Activated CD4-positive, alpha-beta T cell treated with anti-CD3 and anti-CD28 coated beads, Interleukin-2, Interleukin-6, amounts not matched to agents 100 ng/mL and 50 ng/mL, durations not matched to agents 16 hours and 8 hours (primary cell): ENCODE data around the gene CCND1.
A peak's percentile ranks its signal among the peaks of the same experiment; 100 is the strongest.

ENCODE experiments used
- DNase-seq: peaks from one replicate; pipeline ENCODE4 v3.0.0-alpha.2; 2020

Gene CCND1

DNA sequence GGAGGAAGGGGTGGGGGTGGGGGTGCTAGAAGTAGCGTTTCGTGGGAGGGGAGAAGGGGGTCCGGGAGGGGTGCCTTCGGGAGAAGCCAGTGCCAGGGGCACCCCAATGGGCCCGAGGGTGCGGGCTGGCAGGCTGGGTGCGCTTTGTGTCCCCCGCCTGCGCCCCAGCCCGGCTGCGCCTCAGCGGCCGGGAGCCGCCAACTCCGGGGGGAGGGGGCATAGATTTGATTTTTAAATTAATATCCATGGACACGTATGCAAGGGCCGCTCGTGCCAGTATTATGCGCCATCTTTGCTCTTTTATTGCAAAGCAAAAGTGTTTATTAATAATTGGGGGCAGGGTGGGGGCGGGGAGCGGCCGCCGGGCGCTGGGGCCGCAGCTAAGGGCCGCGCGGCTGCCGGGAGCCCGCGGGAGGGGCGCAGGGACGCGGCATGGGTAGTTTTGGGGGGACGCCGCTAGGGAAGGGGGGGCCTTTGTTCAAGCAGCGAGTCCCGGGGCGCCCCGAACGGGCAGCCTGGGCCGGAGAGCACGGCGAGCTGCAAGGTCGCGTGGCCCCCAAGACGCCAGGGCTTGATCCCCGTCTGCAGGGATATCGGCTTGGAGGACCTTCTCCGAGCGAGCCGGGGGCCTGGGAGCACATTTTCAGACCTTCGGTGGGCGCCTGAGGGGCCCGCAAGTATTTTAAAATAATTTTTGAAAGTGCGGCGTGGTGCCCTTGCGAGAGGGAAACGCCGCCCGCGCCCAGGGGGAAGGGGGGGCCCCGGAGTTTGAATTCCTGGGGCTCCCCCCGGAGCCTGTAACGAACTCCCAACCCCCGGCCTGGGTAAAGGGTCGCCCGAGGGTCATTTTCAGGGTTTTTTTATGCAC, 959 bp downstream of the CCND1 start:
- DNase-seq = no peak

DNA sequence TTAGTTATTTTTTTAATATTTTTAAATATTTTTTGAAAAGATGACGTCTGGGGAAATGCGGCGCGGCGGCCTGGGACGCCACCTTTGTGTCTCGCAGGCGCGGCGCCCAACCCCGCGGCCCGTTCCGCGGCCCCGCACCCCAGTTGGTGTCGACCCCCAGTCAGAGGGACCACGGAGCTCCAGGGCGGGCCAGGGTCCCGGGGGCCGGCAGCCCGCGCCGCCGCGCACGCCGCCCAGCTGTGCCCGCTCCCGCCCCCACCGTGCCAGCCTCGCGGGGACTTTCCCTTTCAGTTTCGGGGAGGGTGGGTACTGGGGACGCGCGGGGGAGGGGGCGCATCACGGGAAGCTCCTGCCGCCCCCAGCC, 1.6 kb downstream of the CCND1 start:
- peak; percentile 23 for DNase-seq

DNA sequence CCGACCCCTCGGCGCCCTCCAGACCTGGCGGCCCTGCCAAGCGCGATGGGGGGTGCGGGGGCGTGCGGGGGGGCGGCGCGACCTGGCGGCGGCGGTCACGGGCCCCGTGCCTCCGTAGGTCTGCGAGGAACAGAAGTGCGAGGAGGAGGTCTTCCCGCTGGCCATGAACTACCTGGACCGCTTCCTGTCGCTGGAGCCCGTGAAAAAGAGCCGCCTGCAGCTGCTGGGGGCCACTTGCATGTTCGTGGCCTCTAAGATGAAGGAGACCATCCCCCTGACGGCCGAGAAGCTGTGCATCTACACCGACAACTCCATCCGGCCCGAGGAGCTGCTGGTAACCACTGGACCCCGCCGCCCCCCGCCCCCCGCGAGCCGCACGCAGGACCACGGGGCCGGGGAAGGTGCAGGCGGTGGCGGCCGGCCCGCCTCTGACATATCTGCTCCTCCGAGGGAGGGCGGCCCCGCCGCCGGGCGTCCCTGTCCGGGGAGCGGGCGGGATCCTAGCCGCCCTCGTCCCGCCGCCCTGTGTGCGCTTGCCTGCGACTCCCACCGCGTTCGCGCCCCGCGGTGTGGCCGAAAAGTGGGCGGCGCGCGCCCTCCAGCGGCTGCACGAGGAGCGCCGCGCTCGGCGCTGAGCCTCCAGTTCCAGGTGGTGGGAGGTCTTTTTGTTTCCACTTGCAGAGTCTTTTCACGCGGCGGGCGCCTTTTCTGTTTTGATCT, 2.1 kb downstream of the CCND1 start:
- peak; percentile 82 for DNase-seq

DNA sequence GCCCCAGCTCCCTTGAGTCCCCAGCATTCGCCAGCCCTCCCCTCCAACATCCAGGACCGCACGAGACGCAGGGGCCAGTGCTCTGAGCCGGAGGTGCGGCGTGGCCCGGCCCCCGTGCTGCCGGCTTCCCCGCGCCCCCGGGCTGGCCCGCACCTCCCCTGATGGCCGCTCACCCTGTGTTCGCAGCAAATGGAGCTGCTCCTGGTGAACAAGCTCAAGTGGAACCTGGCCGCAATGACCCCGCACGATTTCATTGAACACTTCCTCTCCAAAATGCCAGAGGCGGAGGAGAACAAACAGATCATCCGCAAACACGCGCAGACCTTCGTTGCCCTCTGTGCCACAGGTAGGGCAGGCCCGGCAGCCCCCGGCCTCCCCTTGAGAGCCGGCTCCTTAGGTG, 2.7 kb downstream of the CCND1 start:
- no peak for DNase-seq

DNA sequence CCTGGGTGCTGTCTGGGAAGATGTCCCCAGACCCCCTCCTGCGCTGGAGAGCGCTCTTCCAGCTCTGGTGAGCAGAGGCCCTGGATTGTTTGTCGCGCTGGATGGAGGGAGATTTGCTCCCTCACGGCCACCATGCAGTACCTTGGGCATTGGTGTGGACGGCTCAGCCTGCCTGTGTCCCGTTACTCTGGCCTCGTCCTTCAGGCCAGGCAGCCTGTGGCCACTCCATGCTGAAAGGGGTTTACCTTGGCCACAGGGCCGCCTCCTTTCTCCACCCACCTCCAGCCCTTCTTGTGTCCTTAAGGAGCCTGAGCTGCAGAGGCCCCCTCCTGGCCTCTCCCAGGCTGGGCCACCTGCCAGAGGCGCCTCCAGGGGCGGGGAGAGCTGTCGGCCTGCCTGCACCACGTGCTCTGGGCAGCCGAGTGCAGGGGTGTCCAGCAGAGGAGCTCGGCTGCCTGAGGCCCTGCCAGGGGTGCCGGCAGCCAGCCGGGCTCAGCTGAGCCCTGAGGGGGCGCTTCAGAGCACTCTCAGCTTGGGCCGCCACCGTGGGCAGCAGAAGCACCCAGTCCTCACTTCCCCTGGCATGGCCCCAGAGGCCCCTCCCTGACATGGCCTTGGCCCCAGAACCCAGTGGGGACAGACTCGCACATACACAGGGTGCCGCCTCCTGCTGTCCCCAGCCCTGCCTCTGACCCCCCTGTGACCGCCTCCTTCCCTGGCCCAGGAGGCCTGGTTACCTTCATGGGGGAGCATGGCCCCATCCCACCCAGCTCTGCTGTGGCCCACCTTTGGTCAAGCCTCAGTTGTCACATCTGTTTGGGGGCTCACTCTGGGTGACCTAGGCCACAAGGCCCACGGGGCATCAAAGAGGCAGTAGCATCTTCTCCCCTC, 3.4 kb downstream of the CCND1 start:
- no peak for DNase-seq

DNA sequence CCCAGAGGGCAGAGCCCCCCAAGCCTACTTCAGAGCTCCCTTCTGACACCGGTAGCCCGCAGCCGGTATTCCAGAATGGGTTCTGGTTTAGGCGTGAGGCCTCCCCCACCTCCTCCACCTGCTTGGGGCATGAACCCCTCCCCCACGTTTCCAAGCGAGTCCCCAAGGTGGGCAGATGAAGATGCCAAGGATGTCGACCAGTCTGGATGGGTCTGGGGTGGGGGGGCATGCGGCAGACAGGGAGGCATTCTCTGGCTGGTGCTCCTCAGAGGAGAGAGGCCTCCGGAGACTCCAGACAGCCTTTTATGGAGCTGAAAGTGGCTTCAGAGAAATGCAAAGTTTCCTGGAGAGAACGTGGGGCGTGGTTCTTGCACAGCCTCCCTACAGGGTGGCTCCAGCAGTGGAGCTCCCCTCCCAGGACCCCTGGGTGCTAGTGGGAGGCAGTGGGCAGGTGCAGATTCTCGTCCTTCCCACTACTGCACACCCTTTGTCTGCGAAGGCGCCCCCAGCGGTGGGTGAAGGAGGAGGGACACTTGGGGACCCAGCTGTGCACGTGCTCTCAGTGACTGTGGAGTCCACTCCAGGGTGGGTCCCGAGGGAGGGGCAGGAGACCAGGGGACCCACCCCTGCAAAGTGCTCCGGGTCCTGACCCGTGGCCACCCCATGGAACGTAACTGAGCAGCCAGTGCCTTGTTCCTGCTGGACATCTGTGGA, 4.2 kb downstream of the CCND1 start:
- DNase-seq = no peak

DNA sequence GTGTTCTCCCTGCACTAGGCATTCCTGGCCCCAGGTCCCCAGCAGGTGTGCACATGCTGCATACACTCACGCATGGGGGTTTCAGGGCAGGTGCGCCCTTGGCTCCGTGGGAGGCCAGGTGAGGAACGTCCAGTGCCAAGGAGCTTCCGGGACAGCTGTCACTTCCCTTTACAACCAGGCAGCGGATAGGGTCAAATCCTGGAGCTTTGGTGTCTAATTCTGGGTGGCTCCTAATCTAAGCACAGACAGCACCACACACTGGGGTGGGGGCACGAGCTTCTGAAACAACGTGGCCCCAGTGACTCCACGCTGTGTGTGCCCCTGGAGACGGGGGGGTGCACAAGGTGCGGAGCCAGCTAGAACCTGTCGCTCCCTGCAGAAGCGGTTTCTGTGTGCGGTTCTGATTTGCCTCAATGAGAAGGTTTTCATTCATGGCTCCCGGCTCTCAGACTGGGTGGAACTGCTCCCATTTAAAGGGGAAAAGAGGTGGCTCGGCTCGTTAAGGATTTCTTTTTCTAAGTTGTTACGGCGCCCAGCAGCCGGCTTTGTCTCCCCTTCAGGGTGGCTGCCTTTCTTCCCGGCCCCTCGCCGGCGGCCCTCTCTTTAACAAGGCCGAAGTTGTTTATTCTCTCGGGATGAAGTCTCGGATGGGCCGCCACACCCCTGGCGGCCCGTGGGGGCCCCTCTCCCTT, 5.0 kb downstream of the CCND1 start:
- DNase-seq = no peak

DNA sequence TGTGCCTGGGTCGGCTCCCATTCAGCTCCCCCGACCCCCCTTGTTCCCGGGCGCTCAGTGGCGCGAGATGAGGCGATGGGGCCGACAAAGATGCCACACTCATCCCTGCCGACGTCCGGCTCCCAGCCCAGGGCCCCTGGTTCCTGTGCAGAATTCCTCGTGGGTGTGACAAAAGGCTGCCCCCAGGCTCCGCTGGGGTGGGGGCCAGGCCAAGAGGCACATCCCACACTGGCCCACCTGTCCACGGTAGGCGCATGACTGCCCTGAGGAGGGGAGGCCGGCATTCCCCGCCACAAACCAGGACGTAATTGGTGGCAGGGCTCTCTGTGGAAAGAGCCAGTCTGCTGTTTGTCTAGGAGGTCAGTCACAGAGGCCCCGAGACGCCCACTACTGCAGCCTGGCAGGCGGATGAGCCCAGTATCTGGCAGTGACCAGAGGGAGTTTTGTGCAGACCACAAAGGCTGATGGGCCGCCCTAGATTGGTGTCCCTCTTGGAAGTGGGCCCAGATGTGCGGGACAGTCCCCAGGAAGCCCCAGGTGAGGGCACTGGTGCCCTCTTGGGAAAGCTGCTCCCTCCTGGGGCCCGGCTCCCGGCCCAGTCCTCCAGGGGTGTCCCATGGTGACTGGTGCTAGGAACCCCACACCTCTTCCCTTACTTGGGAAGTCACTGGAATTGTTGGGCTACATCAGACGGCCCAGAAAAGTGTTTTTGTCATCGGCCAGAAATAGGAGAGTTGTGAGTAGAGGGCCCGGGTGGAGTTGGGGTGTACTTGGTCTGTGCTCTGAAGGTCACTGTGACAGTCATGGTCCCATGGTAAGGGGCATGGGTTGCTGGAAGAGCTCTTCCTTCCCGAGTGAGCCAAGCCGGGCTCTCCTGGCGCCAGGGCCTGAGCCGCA, 5.8 kb downstream of the CCND1 start:
- DNase-seq = no peak

DNA sequence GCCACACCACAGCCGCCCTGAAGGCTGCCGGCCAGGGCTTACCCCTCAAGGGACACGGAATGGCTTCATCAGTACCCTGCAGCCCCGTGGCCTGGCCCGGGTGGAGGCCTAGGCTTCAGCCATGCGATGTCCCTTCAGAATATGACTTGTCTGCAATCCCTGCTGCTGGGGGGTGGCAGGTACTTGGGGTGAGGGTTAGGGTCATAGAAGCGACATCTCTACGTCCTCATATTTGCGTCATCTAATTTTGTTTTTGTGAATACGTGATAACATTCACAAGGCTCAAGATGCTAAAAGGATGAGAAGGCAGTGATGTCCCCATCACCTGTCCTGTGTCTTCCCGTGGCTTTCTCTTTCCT, 6.4 kb downstream of the CCND1 start:
- no peak for DNase-seq

DNA sequence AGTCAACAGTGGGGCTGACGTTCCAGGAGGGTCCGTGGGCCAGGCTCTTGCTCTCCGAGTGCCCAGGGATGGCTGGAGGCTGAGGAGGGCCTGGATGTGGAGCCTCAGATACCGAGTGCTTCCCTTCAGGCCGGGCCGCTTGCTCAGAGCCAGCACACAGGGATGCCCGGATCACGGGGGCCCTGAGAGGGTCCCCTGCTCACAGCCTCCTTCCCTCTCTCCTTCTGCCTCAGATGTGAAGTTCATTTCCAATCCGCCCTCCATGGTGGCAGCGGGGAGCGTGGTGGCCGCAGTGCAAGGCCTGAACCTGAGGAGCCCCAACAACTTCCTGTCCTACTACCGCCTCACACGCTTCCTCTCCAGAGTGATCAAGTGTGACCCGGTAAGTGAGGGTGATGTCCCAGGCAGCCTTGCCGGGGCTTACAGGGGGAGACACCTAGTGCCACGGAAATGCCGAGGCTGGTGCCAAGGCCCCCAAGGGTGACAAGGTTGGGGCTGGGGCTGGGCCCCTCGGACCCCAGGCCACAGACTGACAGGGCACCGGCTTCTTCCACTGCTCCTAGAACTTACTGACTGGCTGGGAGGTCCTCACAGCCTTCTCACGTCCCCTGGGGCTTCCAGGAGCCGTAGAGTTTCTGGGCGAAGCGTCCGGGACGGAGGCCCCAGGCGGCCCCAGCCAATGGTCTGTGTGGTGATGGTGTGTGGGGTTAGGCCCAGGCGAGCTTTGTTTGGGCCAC, 7.0 kb downstream of the CCND1 start:
- no peak for DNase-seq

DNA sequence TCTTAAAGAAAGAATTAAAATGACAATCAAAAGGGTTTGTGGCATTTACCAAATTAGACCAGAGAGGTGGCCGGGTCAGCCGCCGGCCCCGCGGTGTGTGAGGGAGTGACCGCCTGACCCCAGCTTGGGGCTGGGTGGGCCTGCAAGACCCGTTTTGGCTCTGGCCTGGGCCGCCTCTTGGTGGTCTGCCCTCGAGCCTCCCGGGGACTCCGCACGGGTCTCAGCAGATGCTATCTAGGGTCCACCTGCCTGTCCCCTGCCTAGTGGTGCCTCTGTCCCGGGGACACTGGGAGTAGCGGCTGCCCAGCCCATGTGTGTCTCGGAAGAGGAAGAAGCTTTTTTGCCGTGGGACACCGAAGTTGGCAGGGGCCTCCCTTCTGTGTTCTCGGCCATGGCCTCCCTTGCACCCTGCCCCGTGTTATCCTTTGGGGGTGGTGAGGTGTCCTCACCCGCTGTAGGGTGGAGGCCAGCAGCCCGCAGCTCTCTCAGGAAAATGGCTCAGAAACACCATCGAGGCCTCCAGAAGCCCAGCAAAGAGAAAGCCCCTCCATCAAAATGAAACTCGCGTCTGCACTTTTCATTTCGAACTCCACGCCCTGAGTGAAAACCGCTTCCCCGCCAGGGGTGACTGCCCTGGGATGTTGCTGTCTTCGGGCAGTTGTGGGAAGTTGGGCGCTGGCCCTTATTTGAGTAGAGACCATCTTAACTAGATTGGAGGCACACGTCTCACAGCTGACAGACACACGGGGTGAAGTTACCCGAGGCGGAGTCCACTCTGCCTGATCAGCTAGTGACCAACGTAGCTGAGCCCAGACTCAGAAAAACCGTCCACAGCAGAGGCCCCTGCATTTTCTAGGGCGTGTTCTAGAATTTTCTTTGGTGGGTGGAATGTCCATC, 8.0 kb downstream of the CCND1 start:
- DNase-seq = no peak

DNA sequence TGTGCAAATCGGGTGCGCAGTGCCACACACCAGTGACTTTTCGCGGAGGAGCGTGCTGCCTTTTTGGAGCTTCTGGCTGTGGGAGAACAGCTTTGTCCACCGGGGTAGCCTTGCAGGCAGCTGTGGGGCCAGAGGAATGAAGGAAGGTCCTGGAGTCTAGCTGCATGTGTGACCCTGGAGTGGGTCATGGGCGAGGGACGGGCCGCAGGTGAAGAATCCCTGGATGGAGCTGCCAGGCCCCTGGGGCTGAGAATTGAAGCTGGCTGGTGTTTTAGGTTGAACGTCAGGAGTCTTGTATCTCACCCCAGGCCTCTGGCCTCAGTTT, 8.6 kb downstream of the CCND1 start:
- DNase-seq = no peak

DNA sequence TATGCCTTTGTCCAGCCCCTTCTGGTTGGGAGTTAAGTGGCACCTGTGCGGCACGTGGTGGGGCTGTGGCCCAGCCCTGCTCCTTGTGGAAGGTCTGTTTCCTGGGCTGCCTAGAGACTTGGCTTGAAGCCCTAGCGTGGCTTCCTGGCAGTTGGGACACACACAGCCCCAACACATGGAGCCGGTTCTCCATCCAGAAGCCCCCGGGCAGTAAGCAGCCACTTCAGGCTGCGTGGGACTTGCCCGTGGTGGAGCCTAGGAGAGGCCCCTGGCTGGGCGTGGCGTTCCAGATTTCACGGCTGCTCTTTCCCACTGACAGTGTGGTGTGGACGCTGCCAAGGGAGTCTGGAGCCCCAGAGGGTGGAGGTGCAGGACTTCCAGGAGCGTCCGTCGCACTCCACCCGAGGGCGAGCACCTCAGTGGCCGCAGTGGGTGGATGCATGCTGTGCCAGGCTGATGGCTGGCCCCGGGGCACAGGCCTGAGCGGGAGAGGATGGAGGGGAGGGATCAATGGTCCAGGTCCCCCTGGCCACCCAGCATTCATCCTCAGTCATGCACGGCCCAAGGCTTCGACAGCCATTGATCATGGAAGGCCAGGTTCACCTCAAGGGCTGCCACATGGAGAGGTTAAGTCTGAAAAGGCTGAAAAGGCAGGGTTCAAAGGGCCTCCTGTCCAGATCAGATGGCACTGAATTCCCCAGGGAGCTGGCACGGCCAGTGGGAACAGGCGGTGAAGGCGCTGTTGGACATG, 9.3 kb downstream of the CCND1 start:
- no peak for DNase-seq

DNA sequence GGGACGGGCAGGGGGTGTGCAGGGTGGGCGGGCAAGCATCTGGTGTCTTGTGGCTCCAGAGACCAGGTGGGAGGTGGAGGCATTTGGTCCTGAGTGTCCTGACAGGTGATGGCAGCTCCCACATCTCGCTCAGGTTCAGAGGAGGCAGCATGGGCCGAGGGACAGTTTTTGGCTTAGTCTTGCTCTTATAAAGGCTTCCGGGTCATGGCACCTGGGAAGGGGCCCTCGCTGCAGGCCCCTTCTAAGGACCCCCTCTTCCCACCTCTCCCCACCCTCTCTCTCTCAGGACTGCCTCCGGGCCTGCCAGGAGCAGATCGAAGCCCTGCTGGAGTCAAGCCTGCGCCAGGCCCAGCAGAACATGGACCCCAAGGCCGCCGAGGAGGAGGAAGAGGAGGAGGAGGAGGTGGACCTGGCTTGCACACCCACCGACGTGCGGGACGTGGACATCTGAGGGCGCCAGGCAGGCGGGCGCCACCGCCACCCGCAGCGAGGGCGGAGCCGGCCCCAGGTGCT, 9.9 kb downstream of the CCND1 start:
- DNase-seq = no peak

DNA sequence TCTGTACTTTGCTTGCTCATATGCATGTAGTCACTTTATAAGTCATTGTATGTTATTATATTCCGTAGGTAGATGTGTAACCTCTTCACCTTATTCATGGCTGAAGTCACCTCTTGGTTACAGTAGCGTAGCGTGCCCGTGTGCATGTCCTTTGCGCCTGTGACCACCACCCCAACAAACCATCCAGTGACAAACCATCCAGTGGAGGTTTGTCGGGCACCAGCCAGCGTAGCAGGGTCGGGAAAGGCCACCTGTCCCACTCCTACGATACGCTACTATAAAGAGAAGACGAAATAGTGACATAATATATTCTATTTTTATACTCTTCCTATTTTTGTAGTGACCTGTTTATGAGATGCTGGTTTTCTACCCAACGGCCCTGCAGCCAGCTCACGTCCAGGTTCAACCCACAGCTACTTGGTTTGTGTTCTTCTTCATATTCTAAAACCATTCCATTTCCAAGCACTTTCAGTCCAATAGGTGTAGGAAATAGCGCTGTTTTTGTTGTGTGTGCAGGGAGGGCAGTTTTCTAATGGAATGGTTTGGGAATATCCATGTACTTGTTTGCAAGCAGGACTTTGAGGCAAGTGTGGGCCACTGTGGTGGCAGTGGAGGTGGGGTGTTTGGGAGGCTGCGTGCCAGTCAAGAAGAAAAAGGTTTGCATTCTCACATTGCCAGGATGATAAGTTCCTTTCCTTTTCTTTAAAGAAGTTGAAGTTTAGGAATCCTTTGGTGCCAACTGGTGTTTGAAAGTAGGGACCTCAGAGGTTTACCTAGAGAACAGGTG, 11.1 kb downstream of the CCND1 start:
- DNase-seq = no peak

DNA sequence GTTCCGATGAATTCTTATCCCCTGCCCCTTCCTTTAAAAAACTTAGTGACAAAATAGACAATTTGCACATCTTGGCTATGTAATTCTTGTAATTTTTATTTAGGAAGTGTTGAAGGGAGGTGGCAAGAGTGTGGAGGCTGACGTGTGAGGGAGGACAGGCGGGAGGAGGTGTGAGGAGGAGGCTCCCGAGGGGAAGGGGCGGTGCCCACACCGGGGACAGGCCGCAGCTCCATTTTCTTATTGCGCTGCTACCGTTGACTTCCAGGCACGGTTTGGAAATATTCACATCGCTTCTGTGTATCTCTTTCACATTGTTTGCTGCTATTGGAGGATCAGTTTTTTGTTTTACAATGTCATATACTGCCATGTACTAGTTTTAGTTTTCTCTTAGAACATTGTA, 12.0 kb downstream of the CCND1 start:
- DNase-seq = no peak

DNA sequence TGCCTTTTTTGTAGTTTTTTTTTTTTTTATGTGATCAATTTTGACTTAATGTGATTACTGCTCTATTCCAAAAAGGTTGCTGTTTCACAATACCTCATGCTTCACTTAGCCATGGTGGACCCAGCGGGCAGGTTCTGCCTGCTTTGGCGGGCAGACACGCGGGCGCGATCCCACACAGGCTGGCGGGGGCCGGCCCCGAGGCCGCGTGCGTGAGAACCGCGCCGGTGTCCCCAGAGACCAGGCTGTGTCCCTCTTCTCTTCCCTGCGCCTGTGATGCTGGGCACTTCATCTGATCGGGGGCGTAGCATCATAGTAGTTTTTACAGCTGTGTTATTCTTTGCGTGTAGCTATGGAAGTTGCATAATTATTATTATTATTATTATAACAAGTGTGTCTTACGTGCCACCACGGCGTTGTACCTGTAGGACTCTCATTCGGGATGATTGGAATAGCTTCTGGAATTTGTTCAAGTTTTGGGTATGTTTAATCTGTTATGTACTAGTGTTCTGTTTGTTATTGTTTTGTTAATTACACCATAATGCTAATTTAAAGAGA, 12.5 kb downstream of the CCND1 start:
- DNase-seq = no peak
